ENCODE results near the gene ERO1A. TPM values are rescaled to one million over a fixed set of nuclear protein-coding genes. Genes with fewer than 3 reads are reported as not detected.

Gene ERO1A
- polyA plus RNA-seq, 1 donor from 2014 or later = 45.7 TPM

DNA sequence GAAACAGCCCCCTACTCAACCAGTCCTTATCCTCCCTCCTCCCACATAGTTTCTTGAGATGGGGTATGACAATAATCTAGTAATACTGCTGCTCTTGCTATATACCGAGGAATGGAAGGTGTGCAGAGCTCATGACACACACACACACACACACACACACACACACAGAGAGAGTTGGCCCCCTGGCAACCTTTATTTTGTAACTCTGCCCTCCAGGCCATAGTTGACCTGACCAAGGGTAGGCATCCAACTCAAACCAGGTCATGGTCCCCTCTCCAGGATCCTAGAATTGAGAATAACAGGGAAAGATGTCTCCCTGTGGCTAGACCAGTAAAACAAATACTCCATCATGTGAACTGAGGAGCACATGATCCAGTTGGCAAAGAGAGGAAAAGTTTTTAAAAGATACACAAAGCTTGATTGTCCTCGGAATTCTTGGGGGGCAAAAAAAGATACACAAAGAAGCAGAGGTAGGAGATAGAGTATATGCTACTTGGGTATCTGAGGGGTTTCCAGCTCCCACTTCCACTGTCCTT is 11.3 kb downstream of the ERO1A start:
- no peaks in the 10 kb centered on the region for H4K20me1 ChIP-seq (ENCODE audit: insufficient read depth)

DNA sequence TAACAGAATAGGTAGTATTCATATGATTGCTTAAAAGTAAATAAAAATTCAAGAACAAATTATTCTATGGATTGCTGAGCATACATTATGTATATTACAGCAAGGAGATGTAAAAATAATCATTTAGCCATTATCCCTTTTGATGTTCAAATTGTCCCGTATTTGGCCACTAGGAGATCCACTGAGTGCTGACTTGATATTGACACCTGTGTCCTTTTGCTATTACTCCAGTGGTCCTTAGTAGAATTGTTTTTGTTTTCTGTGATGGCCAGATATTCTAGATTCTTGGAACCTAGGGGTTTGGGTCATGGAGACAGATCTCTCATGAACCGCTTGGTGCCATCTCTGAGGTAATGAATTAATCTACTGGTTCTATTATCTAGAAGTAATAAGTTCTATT is 16.8 kb downstream of the ERO1A start:
- peaks cover 2% of the 10 kb centered on the region for H3K79me2 ChIP-seq (replicated peaks; ENCODE audit: insufficient read depth, low read length)
- H4K20me1 ChIP-seq (ENCODE audit: insufficient read depth) = no peaks in the 10 kb centered on the region
- H3K4me3 ChIP-seq (ENCODE audit: low read length) = no peak overlapping the region
- H3K27me3 ChIP-seq (ENCODE audit: insufficient read depth, low read depth, low read length) = no peaks in the 10 kb centered on the region
- no peaks in the 10 kb centered on the region for H3K9me3 ChIP-seq (ENCODE audit: low read length)
- H2AFZ ChIP-seq (ENCODE audit: low read depth, low read length) = no peak overlapping the region
- TF ChIP-seq EP300 (conservative IDR thresholded peaks at IDR 0.05; ENCODE audit: poor library complexity, severe bottlenecking) (no peak), EZH2 (IDR thresholded peaks at IDR 0.05; ENCODE audit: borderline replicate concordance, insufficient read depth, low read length, poor library complexity, severe bottlenecking) (no peak)
- TF ChIP-seq, protein P1, sequence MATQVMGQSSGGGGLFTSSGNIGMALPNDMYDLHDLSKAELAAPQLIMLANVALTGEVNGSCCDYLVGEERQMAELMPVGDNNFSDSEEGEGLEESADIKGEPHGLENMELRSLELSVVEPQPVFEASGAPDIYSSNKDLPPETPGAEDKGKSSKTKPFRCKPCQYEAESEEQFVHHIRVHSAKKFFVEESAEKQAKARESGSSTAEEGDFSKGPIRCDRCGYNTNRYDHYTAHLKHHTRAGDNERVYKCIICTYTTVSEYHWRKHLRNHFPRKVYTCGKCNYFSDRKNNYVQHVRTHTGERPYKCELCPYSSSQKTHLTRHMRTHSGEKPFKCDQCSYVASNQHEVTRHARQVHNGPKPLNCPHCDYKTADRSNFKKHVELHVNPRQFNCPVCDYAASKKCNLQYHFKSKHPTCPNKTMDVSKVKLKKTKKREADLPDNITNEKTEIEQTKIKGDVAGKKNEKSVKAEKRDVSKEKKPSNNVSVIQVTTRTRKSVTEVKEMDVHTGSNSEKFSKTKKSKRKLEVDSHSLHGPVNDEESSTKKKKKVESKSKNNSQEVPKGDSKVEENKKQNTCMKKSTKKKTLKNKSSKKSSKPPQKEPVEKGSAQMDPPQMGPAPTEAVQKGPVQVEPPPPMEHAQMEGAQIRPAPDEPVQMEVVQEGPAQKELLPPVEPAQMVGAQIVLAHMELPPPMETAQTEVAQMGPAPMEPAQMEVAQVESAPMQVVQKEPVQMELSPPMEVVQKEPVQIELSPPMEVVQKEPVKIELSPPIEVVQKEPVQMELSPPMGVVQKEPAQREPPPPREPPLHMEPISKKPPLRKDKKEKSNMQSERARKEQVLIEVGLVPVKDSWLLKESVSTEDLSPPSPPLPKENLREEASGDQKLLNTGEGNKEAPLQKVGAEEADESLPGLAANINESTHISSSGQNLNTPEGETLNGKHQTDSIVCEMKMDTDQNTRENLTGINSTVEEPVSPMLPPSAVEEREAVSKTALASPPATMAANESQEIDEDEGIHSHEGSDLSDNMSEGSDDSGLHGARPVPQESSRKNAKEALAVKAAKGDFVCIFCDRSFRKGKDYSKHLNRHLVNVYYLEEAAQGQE (IDR thresholded peaks at IDR 0.05; ENCODE audit: borderline replicate concordance) = no peak
- no peak overlapping the region for H3K4me2 ChIP-seq (ENCODE audit: low read length)
- peaks cover 4% of the 10 kb centered on the region for H3K36me3 ChIP-seq (ENCODE audit: insufficient read depth, low read length)
- no peaks in the 10 kb centered on the region for H3K9me2 ChIP-seq (ENCODE audit: insufficient read depth, low read length)
- no peaks in the 10 kb centered on the region for H3F3A ChIP-seq (ENCODE audit: insufficient read depth, low read length, poor library complexity, severe bottlenecking)
- H3K27ac ChIP-seq (ENCODE audit: low read length) = no peak overlapping the region
- no peak overlapping the region for H3K9ac ChIP-seq (ENCODE audit: low read length)

More for the DNA sequence above, 11.3 kb downstream of the ERO1A start:
- Histone ChIP-seq H3K9me3 (ENCODE audit: low read length) (no peaks in the 10 kb centered on the region), H3K79me2 (replicated peaks; ENCODE audit: insufficient read depth, low read length) (peaks cover 21% of the 10 kb centered on the region), H3K27ac (ENCODE audit: low read length) (no peak overlapping the region), H3K4me2 (ENCODE audit: low read length) (no peak overlapping the region), H3F3A (ENCODE audit: insufficient read depth, low read length, poor library complexity, severe bottlenecking) (no peaks in the 10 kb centered on the region), H3K27me3 (ENCODE audit: insufficient read depth, low read depth, low read length) (no peaks in the 10 kb centered on the region), H3K9me2 (ENCODE audit: insufficient read depth, low read length) (no peaks in the 10 kb centered on the region), H3K36me3 (ENCODE audit: insufficient read depth, low read length) (no peaks in the 10 kb centered on the region), H3K9ac (ENCODE audit: low read length) (no peak overlapping the region), H2AFZ (ENCODE audit: low read depth, low read length) (no peak overlapping the region), H3K4me3 (ENCODE audit: low read length) (no peak overlapping the region)
- TF ChIP-seq TAF1 (IDR thresholded peaks at IDR 0.05; ENCODE audit: low read depth) = no peak
- no peak for TF ChIP-seq EP300 (conservative IDR thresholded peaks at IDR 0.05; ENCODE audit: poor library complexity, severe bottlenecking)
- no peak for TF ChIP-seq RAD21 (conservative IDR thresholded peaks at IDR 0.05)
- no peak for TF ChIP-seq EZH2 (IDR thresholded peaks at IDR 0.05; ENCODE audit: borderline replicate concordance, insufficient read depth, low read length, poor library complexity, severe bottlenecking)
- TF ChIP-seq MXI1 (conservative IDR thresholded peaks at IDR 0.05; ENCODE audit: poor library complexity, severe bottlenecking) = no peak
- TF ChIP-seq, protein P2, sequence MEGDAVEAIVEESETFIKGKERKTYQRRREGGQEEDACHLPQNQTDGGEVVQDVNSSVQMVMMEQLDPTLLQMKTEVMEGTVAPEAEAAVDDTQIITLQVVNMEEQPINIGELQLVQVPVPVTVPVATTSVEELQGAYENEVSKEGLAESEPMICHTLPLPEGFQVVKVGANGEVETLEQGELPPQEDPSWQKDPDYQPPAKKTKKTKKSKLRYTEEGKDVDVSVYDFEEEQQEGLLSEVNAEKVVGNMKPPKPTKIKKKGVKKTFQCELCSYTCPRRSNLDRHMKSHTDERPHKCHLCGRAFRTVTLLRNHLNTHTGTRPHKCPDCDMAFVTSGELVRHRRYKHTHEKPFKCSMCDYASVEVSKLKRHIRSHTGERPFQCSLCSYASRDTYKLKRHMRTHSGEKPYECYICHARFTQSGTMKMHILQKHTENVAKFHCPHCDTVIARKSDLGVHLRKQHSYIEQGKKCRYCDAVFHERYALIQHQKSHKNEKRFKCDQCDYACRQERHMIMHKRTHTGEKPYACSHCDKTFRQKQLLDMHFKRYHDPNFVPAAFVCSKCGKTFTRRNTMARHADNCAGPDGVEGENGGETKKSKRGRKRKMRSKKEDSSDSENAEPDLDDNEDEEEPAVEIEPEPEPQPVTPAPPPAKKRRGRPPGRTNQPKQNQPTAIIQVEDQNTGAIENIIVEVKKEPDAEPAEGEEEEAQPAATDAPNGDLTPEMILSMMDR (IDR thresholded peaks at IDR 0.05; ENCODE audit: poor library complexity, severe bottlenecking) = no peak
- TF ChIP-seq, protein P1 (IDR thresholded peaks at IDR 0.05; ENCODE audit: borderline replicate concordance) = no peak
- TF ChIP-seq SMC3 (conservative IDR thresholded peaks at IDR 0.05; ENCODE audit: poor library complexity) = no peak
- no peak for TF ChIP-seq POLR2AphosphoS5 (IDR thresholded peaks at IDR 0.05)

Data from neural cell (in vitro differentiated cells).